HCT116 (cell line): ENCODE data around the gene NRN1. TPM values are rescaled to one million over a fixed set of nuclear protein-coding genes. Genes with fewer than 3 reads are reported as not detected.

Experiments
- ATAC-seq: fragments of 200-7000 bp; cut with Tn5 transposase; 2 replicates; pipeline ENCODE4 v1.9.1; 2020; ENCODE audit warnings: mild to moderate bottlenecking, moderate library complexity
- BruUV-seq: library from RNA; stranded (reverse); fragments of 400-500 nt; replicated peaks from 2 replicates; lab custom pipeline; 2021; lab: Mats Ljungman, UMichigan
- CTCF ChIA-PET: fragments of 300-600 bp; sonication (Branson Sonifier 250); formaldehyde crosslinking; loops from one replicate; lab custom pipeline; 2021; ENCODE audit warnings: antibody characterized with exemption; lab: Charles Lee
- POLR2A ChIA-PET: fragments of 300-600, 350-600 bp; sonication (Branson Sonifier 250); formaldehyde crosslinking; loops from one replicate; lab custom pipeline; 2021; ENCODE audit warnings: antibody characterized with exemption; lab: Charles Lee
- RAD21 ChIA-PET, 2 experiments: fragments of 300-600 bp; sonication (Branson Sonifier 250); formaldehyde crosslinking; loops; one replicate each; lab custom pipeline; 2023; ENCODE audit warnings: low total read pairs in 2 of 2; ENCODE audit not compliant: uncharacterized antibody in 2 of 2, unreplicated experiment in 2 of 2, low non-redundant PET in 1 of 2; lab: Charles Lee
- DNase-seq: peaks from one replicate; pipeline ENCODE4 v3.0.0-alpha.2; 2010; ENCODE audit warnings: low read depth, low spot score
- H2AFZ ChIP-seq: fragments of 200-600 bp; shearing (Covaris generic), sonication (generic); 2 replicates; pipeline ENCODE4 v1.6.1; 2017; ENCODE audit warnings: low read depth, mixed run types, mixed read lengths, antibody characterized with exemption, low read length; ENCODE audit not compliant: poor library complexity, severe bottlenecking
- H3K27ac ChIP-seq: 2 replicates; pipeline ENCODE4 v1.5.1; 2012; ENCODE audit warnings: low read depth, low read length
- H3K27me3 ChIP-seq: fragments of 200-600 bp; sonication (generic); 2 replicates; pipeline ENCODE4 v1.6.1; 2016; ENCODE audit warnings: mixed run types, low read length, mixed read lengths; ENCODE audit not compliant: insufficient read depth
- H3K36me3 ChIP-seq, 2 experiments: fragments of 200-500 bp in 1 of 2; fragments of 200-600 bp in 1 of 2; sonication (Bioruptor generic) in 1 of 2; sonication (generic) in 1 of 2; 2 replicates each; pipeline versions ENCODE4 v1.5.1 to v1.6.1; 2014 to 2016; ENCODE audit warnings: low read length in 2 of 2, inconsistent platforms in 1 of 2, mixed read lengths in 1 of 2, mixed run types in 1 of 2; ENCODE audit not compliant: insufficient read depth in 2 of 2, control insufficient read depth in 1 of 2
- H3K4me1 ChIP-seq, 2 experiments: fragments of 200-600 bp in 1 of 2; sonication (generic) in 1 of 2; 2 replicates each; pipeline versions ENCODE4 v1.5.1 to v1.6.1; 2012 to 2017; ENCODE audit warnings: low read length in 2 of 2, inconsistent platforms in 1 of 2, mild to moderate bottlenecking in 1 of 2, mixed read lengths in 1 of 2, mixed run types in 1 of 2, moderate library complexity in 1 of 2; ENCODE audit not compliant: insufficient read depth in 2 of 2, control insufficient read depth in 1 of 2
- H3K4me2 ChIP-seq: fragments of 200-600 bp; sonication (generic); 2 replicates; pipeline ENCODE4 v1.6.1; 2017; ENCODE audit warnings: mixed run types, low read length, mixed read lengths
- H3K4me3 ChIP-seq, 2 experiments: fragments of 200-600 bp in 1 of 2; sonication (generic) in 1 of 2; replicated peaks in 1 of 2; 2 replicates each; pipeline ENCODE4 v1.5.1; 2011 to 2016; ENCODE audit warnings: low read length in 2 of 2, control low read depth in 1 of 2, low read depth in 1 of 2, mild to moderate bottlenecking in 1 of 2, mixed read lengths in 1 of 2, mixed run types in 1 of 2
- H3K79me2 ChIP-seq: fragments of 200-600 bp; sonication (generic); 2 replicates; pipeline ENCODE4 v1.6.1; 2017; ENCODE audit warnings: mild to moderate bottlenecking, mixed run types, low read length, moderate library complexity, mixed read lengths; ENCODE audit not compliant: insufficient read depth
- H3K9ac ChIP-seq: fragments of 200-600 bp; sonication (generic); 2 replicates; pipeline ENCODE4 v1.6.1; 2016; ENCODE audit warnings: low read length, mixed read lengths
- H3K9me2 ChIP-seq: fragments of 200-600 bp; sonication (generic), shearing (Covaris generic); 2 replicates; pipeline ENCODE4 v1.6.1; 2017; ENCODE audit warnings: mixed run types, mild to moderate bottlenecking, moderate library complexity; ENCODE audit not compliant: insufficient read depth
- H3K9me3 ChIP-seq, 2 experiments: fragments of 200-500 bp in 1 of 2; fragments of 200-600 bp in 1 of 2; sonication (Bioruptor generic) in 1 of 2; sonication (generic) in 1 of 2; 2 replicates each; pipeline ENCODE4 v1.6.1; 2014 to 2017; ENCODE audit warnings: low read length in 2 of 2, mixed read lengths in 2 of 2, inconsistent platforms in 1 of 2, low read depth in 1 of 2, mild to moderate bottlenecking in 1 of 2, mixed run types in 1 of 2, moderate library complexity in 1 of 2; ENCODE audit not compliant: control insufficient read depth in 1 of 2, insufficient read depth in 1 of 2
- H4K20me1 ChIP-seq: fragments of 200-600 bp; sonication (generic), shearing (Covaris generic); 2 replicates; pipeline ENCODE4 v1.6.1; 2017; ENCODE audit warnings: mixed run types, mild to moderate bottlenecking, moderate library complexity; ENCODE audit not compliant: insufficient read depth
- ATF3 ChIP-seq: IDR thresholded peaks from 2 replicates; pipeline ENCODE4 v1.6.1; 2012
- CTCF ChIP-seq, 3 experiments: fragments of 200-600 bp in 1 of 3; sonication (generic) in 1 of 3; IDR thresholded peaks in 2 of 3; conservative IDR thresholded peaks in 1 of 3; 2 replicates each; pipeline ENCODE4 v1.5.1; 2012 to 2017; ENCODE audit warnings: low read depth in 2 of 3, low read length in 2 of 3, antibody characterized with exemption in 1 of 3, borderline replicate concordance in 1 of 3, control low read depth in 1 of 3, mild to moderate bottlenecking in 1 of 3, mixed read lengths in 1 of 3, mixed run types in 1 of 3, moderate library complexity in 1 of 3; ENCODE audit not compliant: insufficient read depth in 1 of 3
- RAD21 ChIP-seq: IDR thresholded peaks from 2 replicates; pipeline ENCODE4 v1.6.1; 2012; ENCODE audit warnings: low read depth, mild to moderate bottlenecking
- YY1 ChIP-seq: IDR thresholded peaks from 2 replicates; pipeline ENCODE4 v1.6.1; 2011; ENCODE audit warnings: low read length, low read depth, moderate library complexity, mild to moderate bottlenecking; ENCODE audit not compliant: insufficient replicate concordance; ENCODE audit errors: extremely low read depth
- ZBTB33 ChIP-seq: IDR thresholded peaks from 2 replicates; pipeline ENCODE4 v1.6.1; 2011; ENCODE audit warnings: mild to moderate bottlenecking, low read length, moderate library complexity; ENCODE audit not compliant: insufficient replicate concordance; ENCODE audit errors: extremely low read depth
- ZFX ChIP-seq: fragments of 450-650 bp; IDR thresholded peaks from 2 replicates; pipeline ENCODE4 v1.6.1; 2017
- ZNF274 ChIP-seq: fragments of 200-500 bp; sonication (Bioruptor generic); IDR thresholded peaks from 2 replicates; pipeline ENCODE4 v1.6.1; 2014; ENCODE audit warnings: mild to moderate bottlenecking, low read depth, low read length, inconsistent platforms
- intact Hi-C: fragments of 100-400 bp; cut with micrococcal nuclease; formaldehyde crosslinking; loops from 2 replicates; pipeline ENCODE4 v1.10.0; 2022
- total RNA-seq: library from RNA; stranded (reverse); gene quantifications from one replicate; pipeline ENCODE4 v1.2.1, GENCODE V29; 2021; ENCODE audit not compliant: unreplicated experiment

Gene NRN1
- total RNA-seq, 1 experiment from 2014 or later = not detected

GRCh38 chr6:5956939-5957338, 49.8 kb downstream of the NRN1 start:
- TF ChIP-seq ZFX = no peak
- TF ChIP-seq CTCF (IDR thresholded peaks at IDR 0.05 in 2 of 3, conservative IDR thresholded peaks at IDR 0.05 in 1 of 3; ENCODE audit: borderline replicate concordance in 1 of 3, insufficient read depth in 1 of 3, low read depth in 2 of 3, low read length in 2 of 3) = no peak
- no peak for TF ChIP-seq YY1
- no peak for TF ChIP-seq ATF3
- TF ChIP-seq ZNF274 = no peak
- TF ChIP-seq, all 23 proteins: peak for 0
- no peak for ATAC-seq
- CTCF ChIA-PET = no interaction called here
- no peaks in the 10 kb centered on the region for H3K36me3 ChIP-seq
- H3K4me3 ChIP-seq = no peak overlapping the region
- H3K4me2 ChIP-seq = no peak overlapping the region
- POLR2A ChIA-PET = no interaction called here
- no peak overlapping the region for H2AFZ ChIP-seq
- H3K27me3 ChIP-seq = peaks cover 8% of the 10 kb centered on the region; the same call in 1 of the 2 replicates
- intact Hi-C loops = no loop called here
- no peak overlapping the region for H3K27ac ChIP-seq
- DNase-seq = no peak
- H4K20me1 ChIP-seq = no peaks in the 10 kb centered on the region; the same call in 1 of the 2 replicates
- H3K9me2 ChIP-seq = no peaks in the 10 kb centered on the region
- BruUV-seq = no TSS peak
- H3K9ac ChIP-seq = no peak overlapping the region
- RAD21 ChIA-PET = no interaction called here
- H3K79me2 ChIP-seq = no peaks in the 10 kb centered on the region
- no peaks in the 10 kb centered on the region for H3K9me3 ChIP-seq
- no peaks in the 10 kb centered on the region for H3K4me1 ChIP-seq

- Histone ChIP-seq H3K4me2 (no peak overlapping the region), H3K9me2 (no peaks in the 10 kb centered on the region), H3K9ac (no peak overlapping the region), H2AFZ (no peak overlapping the region), H3K27me3 (peaks cover 8% of the 10 kb centered on the region; the same call in 1 of the 2 replicates), H3K4me1 (no peaks in the 10 kb centered on the region), H3K79me2 (no peaks in the 10 kb centered on the region), H3K4me3 (no peak overlapping the region), H3K9me3 (no peaks in the 10 kb centered on the region), H4K20me1 (no peaks in the 10 kb centered on the region), H3K36me3 (no peaks in the 10 kb centered on the region), H3K27ac (no peak overlapping the region)
- ChIA-PET RAD21 (no interaction called here), CTCF (interaction anchor here (0.6 kb wide), 1 partner anchor 58 kb away, joined by 3 read pairs; no protein-coding TSS in a partner anchor), POLR2A (no interaction called here)
- TF ChIP-seq CTCF (IDR thresholded peaks at IDR 0.05 in 2 of 3, conservative IDR thresholded peaks at IDR 0.05 in 1 of 3; ENCODE audit: borderline replicate concordance in 1 of 3, insufficient read depth in 1 of 3, low read depth in 2 of 3, low read length in 2 of 3) = peak; percentile 30 to 74 (median 67); a peak in 5 of 6 replicates
- TF ChIP-seq ZBTB33 = no peak
- TF ChIP-seq RAD21 = peak; percentile 40
- peak; percentile 86 for ATAC-seq
- intact Hi-C loops = no loop called here
- DNase-seq = no peak
- BruUV-seq = no TSS peak
Observed at GRCh38 chr6:5950361-5950785, 56.4 kb downstream of the NRN1 start.
